Activated T-cell treated with anti-CD3 and anti-CD28 coated beads for 24 hours (primary cell): ENCODE results near the gene EHMT2.
"Not testable (repeated sequence)": the region's sequence is repeated elsewhere in the genome, so short reads cannot be mapped to it uniquely, and the experiment has no call there.

ENCODE experiments used
- DNase-seq: peaks from one replicate; pipeline ENCODE4 v3.0.0-alpha.2; 2020; ENCODE audit warnings: low read depth

EHMT2 gene

DNA sequence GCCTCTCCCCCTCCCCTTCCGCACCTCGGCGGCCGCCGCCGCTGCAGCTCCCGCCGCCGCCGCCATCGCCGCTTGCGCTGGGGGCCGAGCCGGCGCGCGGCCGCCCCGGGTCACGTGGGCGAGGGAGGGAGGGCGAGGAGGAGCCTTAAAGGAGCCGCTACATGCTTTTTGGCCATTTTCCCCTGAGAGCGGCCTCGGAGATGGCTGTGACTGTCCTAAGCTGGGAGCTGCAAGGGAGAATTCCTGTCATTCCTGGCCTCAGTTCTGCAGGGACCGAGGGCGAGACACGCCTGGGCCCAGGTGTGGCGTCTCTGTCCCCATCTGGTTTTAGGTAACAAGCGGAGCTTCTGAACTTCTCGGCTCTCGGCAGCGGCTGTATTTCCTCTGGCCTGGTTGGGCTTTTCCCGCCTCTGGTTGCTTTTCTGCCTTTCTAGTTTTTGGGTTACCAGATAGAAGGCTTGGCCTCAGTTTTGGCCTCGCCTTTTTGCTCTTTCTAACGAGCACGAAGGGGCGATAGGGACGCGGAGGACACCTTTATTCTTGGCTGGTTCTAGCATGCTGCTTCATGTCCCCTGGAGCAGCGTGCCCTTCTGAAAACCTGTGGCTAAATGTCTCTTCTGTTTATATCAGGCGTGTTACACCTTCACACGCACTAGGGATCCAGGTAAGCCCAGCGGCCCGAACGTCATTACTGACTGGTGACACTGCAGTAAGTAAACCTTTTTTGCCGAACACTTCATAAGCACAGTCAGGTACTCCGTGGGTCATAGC lies at the start of gene EHMT2:
TSS of gene EHMT2 (minus strand) at position 87 of the 771 bp plus-strand sequence. CDS start at position 66, 21 bp downstream.
- peak; percentile 83 for DNase-seq

DNA sequence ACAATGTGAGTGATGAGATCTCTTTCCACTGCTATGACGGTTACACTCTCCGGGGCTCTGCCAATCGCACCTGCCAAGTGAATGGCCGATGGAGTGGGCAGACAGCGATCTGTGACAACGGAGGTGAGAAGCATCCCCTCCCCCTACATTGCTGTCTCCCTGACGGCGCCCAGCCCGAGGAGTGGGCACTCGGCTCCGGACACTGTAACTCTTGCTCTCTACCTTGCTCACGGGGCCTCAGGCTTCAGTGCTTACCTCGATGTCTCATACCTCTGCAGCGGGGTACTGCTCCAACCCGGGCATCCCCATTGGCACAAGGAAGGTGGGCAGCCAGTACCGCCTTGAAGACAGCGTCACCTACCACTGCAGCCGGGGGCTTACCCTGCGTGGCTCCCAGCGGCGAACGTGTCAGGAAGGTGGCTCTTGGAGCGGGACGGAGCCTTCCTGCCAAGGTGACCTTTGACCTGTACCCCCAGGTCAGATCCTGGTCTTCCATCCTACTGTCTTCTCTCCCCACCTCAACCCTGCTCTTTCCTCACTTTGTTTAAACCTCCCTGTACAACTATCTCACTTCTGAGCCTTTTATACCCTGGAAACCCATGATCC lies 49.7 kb upstream of the EHMT2 start:
- DNase-seq: no peak

DNA sequence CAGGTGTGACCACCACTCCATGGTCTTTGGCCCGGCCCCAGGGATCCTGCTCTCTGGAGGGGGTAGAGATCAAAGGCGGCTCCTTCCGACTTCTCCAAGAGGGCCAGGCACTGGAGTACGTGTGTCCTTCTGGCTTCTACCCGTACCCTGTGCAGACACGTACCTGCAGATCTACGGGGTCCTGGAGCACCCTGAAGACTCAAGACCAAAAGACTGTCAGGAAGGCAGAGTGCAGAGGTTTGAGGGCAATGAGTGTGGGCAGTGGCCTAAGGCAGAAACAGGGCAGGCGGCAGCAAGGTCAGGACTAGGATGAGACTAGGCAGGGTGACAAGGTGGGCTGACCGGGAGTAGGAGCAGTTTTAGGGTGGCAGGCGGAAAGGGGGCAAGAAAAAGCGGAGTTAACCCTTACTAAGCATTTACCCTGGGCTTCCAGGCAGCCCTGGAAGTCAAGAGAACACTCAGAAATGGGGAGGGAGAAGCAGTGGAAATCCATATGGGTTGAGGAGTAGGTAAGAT lies 48.9 kb upstream of the EHMT2 start:
- no peak for DNase-seq

DNA sequence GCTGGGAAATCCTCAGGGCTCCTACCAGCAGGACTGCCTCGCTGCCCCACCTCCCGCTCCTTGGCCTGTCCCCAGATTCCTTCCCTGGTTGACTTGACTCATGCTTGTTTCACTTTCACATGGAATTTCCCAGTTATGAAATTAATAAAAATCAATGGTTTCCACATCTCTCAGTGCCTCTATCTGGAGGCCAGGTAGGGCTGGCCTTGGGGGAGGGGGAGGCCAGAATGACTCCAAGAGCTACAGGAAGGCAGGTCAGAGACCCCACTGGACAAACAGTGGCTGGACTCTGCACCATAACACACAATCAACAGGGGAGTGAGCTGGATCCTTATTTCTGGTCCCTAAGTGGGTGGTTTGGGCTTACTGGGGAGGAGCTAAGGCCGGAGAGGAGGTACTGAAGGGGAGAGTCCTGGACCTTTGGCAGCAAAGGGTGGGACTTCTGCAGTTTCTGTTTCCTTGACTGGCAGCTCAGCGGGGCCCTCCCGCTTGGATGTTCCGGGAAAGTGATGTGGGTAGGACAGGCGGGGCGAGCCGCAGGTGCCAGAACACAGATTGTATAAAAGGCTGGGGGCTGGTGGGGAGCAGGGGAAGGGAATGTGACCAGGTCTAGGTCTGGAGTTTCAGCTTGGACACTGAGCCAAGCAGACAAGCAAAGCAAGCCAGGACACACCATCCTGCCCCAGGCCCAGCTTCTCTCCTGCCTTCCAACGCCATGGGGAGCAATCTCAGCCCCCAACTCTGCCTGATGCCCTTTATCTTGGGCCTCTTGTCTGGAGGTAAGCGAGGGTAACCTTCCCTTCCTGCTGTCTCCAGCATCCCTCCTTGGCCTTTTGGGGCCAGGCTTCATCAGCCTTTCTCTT lies 48.2 kb upstream of the EHMT2 start, which contains the start of gene CFB:
TSS of gene CFB (plus strand) at position 589 of the 863 bp plus-strand sequence. CDS start at position 716, 127 bp downstream.
- no peak for DNase-seq

DNA sequence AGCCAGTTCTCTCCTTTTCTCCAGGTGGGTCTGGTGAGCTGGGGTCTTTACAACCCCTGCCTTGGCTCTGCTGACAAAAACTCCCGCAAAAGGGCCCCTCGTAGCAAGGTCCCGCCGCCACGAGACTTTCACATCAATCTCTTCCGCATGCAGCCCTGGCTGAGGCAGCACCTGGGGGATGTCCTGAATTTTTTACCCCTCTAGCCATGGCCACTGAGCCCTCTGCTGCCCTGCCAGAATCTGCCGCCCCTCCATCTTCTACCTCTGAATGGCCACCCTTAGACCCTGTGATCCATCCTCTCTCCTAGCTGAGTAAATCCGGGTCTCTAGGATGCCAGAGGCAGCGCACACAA lies 47.6 kb upstream of the EHMT2 start:
- no peak for DNase-seq

DNA sequence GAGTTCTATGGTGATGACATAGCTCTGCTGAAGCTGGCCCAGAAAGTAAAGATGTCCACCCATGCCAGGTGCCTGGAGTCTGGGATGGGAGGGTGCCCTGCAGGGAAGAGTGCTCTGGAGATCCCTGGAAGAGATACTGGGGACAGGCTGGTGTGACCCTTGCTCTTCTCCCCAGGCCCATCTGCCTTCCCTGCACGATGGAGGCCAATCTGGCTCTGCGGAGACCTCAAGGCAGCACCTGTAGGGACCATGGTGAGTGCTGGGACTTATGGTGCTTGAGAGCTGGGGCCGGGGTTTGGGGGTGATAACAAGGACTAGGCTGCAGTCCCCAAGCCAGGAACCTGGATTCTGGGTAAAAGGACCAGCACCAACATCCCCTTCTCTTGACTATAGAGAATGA lies 46.2 kb upstream of the EHMT2 start:
- no peak for DNase-seq

DNA sequence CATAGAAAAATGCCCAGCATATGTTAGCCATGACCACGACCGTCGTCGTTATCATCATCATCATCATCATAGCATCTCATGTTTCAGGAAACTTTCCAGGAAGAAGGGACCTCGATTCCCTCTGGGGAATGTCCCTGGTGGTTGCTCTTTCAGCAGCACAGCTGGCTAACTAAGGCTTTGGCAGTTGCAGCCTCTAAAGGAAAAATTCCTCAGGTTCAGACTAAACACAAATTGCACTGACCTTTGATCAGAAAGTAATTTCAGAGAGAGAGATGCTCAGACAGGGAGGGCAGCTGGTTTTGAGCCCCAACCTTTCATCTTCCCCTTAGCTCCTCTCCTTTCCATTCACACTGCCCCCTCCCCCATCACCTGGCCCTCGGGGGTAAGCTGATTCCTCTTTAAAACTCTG lies 42.8 kb upstream of the EHMT2 start:
- no peak for DNase-seq

DNA sequence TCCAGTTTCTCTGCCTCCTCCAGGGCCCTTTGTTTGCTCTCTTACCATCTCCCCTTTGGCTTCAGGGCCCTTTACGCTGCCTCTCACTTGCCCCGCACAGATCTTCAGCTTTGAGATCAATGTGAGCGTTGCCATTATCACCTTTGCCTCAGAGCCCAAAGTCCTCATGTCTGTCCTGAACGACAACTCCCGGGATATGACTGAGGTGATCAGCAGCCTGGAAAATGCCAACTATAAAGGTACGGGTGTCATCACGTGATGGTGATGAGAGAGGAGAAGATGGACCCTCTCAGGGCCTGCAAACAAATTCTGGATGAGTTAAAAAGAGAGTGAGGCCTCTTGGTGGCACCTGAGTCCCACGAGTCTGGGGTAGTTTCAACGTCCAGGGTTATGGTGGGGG lies 38.3 kb upstream of the EHMT2 start:
- no peak for DNase-seq

DNA sequence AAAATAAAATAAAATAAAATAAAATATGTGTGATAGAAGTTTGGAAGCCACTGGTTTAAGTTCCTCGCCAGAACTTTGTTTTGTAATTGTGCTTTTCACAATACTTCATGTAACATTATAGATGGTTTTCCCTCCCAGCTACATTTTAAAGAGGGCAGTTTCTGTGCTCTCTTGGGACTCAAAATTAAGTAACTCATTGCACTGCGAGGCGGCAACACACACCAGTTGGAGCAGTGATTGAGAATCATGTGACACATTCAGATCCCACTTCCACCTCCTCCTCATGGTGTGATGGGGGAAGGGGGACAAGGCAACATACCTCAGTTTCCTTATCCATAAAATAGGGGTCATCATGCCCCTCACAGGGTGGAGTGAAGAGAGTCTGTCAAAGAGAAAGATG lies 37.5 kb upstream of the EHMT2 start:
- no peak for DNase-seq

DNA sequence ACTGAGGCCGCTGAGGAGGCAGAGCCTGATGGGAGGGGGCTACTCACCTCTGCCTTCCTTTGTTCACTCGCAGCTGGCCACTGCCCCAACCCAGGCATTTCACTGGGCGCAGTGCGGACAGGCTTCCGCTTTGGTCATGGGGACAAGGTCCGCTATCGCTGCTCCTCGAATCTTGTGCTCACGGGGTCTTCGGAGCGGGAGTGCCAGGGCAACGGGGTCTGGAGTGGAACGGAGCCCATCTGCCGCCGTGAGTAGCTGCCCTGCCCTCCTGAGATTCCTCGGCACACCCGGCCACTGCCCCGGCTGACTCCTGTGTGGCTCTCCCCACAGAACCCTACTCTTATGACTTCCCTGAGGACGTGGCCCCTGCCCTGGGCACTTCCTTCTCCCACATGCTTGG lies 36.0 kb upstream of the EHMT2 start:
- DNase-seq: no peak

DNA sequence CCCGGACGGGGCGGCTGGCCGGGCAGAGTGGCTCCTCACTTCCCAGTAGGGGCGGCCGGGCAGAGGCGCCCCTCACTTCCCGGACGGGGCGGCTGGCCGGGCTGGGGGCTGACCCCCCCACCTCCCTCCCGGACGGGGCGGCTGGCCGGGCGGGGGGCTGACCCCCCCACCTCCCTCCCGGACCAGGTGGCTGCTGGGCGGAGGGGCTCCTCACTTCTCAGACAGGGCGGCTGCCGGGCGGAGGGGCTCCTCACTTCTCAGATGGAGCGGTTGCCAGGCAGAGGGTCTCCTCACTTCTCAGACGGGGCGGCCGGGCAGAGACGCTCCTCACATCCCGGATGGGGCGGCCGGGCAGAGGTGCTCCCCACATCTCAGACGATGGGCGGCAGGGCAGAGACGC lies 34.6 kb upstream of the EHMT2 start:
- not testable (repeated sequence) for DNase-seq

DNA sequence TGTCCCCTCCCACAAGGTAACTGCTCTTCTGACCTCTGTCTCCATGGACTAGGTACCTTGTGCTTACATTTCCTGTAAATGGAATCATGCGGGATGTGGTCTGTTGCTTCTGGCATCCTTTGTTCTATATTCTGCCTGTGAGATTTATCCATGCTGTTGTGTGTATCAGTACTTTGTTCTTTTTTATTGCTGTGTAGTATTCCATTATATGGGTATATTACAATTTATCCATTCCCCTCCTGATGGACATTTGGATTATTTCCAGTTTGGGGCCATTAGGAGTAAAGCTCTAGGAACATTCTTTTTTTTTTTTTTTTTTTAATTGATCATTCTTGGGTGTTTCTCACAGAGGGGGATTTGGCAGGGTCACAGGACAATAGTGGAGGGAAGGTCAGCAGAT lies 33.5 kb upstream of the EHMT2 start:
- DNase-seq: no peak

DNA sequence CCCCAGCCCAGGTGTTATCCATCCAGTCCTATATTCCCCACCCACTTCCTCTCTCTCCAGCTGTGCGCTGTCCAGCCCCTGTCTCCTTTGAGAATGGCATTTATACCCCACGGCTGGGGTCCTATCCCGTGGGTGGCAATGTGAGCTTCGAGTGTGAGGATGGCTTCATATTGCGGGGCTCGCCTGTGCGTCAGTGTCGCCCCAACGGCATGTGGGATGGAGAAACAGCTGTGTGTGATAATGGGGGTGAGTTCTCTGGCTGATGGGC lies 31.1 kb upstream of the EHMT2 start:
- no peak for DNase-seq

DNA sequence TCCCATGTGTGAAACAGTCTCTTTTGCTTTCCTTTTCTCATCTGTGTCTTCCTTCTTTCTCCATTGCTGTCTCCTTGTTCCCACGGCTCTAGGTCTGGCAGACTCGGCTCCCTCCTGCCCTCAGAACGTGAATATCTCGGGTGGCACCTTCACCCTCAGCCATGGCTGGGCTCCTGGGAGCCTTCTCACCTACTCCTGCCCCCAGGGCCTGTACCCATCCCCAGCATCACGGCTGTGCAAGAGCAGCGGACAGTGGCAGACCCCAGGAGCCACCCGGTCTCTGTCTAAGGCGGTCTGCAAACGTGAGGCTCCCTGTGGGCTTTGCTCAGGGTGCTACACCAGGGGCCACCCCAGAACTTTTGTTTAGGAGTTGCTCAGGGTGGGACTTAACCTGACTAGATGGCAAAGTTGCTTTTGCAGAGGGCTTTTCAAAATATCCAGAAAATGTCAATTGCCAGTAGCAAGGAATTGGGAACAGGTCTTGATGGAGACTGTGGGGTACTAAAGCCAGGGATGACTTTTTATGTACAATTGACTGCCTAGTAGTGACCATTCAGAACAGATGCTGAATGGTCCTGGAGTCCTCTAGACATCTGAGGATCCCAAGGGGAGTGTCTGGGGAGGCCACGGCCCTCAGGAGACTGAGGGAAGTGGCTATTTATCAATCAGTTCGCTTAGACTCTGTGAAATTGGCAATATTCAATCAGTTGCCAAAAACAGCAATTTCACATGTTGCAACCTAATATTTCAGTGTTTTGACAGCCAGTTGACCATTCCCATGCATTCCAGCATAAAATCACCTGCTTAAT lies 30.6 kb upstream of the EHMT2 start:
- no peak for DNase-seq

DNA sequence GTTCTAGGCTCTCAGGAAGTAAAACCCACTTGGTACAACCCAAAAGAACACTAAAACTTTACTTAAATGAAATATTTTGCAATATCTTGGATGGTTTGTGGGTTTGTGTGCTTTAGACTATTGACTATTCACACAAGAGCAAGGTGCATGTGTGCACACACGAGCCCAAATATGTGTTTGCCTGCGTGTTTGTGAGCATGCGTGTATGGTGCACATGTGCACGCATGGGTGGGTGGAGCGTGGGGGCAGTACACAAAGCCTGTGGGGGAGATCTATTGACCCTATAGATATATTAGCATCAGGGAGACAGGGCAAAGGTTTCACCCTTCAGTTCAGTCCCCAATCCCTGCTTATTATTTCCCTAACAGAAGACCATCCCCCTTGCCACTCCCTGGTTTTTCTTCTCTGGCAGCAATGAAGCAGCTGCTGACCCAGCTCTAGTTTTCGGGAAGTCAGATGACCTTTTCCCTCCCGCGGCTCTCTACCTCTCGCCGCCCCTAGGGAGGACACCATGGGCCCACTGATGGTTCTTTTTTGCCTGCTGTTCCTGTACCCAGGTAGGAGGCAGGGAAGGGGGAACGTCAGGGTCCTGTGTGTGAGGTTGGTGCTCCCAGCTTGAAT lies 29.9 kb upstream of the EHMT2 start, which contains the start of gene C2:
TSS of gene C2 (plus strand) at position 476 of the 621 bp plus-strand sequence. CDS start at position 512, 36 bp downstream.
- no peak for DNase-seq

DNA sequence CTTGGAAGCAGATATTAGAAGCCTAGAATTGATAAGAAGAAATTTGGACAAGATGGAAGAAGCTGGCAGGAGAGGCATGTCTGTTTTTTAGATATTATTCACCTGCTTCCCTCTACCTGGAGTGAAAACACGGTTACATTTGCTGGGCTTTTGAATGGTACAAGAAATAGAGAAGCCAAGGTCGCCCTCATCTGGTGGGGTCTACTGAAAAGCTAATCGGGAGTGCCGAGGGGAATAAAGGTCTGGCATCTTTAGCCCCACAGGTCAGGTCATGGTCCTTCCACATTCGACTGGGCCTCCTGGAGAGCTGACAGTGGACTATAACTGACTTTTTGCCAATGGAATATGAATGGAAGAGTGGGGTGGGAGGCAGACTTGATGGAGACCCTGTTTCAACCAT lies 25.4 kb upstream of the EHMT2 start:
- DNase-seq: no peak

DNA sequence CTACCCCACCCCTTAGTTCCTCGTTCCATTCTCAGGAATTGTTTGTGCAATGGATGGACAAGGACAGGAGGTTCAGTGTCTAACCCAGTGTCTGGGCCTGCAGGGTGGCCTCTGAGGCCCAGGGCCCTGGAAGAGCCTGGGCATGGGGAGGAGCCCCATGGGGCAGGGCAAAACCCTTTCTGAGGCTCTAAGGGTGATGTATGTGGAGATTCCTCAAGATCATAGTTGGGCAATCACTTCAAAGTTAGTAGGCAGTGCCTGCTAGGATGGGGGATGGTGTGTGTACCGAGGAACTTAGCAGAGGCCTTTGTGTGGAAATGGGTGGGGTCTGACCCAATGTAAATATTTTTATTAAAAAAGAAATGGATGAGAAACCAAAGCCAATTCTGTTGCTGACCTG lies 23.3 kb upstream of the EHMT2 start:
- no peak for DNase-seq

DNA sequence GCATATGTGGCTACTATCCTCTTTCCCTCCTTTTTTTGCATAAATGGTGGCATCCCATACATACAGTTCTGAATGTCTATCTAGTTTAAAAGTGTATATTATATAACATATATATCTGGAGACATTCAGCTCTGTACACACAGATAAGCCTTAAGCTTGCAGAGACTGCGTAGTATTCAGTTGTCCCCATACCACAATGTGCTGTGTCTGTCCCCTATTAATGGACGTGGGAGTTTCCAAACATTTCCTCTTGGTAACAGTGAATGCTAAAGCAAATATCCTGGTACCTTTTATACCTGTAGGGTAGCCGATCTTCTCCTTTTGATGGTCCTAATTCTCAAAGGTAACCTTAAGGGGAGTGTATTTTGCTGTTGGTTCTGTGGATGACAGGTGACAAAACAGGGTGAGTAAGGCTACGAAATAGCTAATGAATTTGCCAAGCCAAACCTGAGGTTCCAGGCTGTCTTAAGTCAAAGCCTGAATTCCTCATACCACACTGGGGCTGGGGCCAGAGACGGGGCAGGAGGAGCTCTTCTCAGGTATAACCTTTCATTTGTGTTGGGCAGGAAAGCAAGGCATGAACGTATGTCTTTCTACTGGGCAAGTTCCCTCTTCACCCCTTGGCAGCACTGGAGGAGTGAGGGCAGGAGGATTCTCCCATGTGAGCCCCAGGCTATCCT lies 22.3 kb upstream of the EHMT2 start:
- no peak for DNase-seq

DNA sequence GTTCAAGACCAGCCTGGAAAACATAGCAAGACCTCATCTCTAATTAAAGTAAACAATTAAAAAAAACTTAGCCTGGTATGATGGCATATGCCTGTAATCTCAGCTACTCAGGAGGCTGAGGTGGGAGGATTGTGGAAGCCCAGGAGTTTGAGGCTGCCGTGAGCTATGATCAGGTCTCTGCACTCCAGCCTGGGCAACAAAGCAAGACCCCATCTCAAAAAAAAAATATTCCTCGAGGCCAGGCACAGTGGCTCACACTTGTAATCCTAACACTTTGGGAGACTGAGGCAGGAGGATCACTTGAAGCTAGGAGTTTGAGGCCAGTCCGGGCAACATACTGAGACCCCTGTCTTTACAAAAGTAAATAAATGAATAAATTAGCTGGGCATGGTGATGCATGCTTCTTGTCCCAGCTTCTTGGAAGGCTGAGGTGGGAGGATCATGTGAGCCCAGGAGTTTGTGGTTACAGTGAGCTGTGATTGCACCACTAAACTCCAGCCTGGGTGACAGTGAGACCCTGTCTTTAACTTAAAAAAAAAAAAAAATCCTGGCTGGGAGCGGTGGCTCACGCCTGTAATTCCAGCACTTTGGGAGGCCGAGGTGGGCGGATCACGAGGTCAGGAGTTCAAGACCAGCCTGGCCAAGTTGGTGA lies 20.7 kb upstream of the EHMT2 start:
- no peak for DNase-seq

DNA sequence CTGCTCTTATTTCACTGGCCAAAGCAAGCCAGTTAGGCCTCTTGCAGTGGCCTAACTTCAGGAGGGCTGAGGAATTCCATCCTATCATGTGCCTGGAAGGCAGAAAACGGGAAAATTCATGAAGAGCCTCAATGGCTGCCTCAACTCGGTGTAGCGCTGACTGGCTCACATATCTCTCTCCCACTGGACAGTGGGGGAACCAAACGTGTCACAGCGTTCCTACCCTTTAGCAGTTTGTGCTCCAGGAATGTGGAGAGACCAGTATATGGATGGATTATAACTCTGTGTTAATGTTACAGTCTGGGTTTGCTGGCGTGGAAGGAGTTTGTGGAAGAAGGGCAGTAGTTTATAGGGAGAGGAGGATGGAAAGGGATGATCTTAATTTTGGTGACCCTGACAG lies 18.3 kb upstream of the EHMT2 start:
- DNase-seq: no peak
